Ascending aorta (tissue), 2 donors: Measurements from ENCODE around the gene LMO3. TPM values are rescaled to one million over a fixed set of nuclear protein-coding genes. Genes with fewer than 3 reads are reported as not detected.

Source experiments
- DNase-seq, 2 donors: peaks; one replicate each; pipeline ENCODE4 v3.0.0-alpha.2; 2019; ENCODE audit warnings: low spot score in 2 of 2
- H3K27ac ChIP-seq, 2 donors: fragments of 200-600 bp; sonication (generic); one replicate each; pipeline ENCODE4 v1.5.1; 2016 to 2017; ENCODE audit warnings: mild to moderate bottlenecking in 1 of 2
- H3K27me3 ChIP-seq: fragments of 200-600 bp; sonication (generic); one replicate; pipeline ENCODE4 v1.5.1; 2017
- H3K36me3 ChIP-seq, 2 donors: fragments of 200-600 bp; sonication (generic); one replicate each; pipeline ENCODE4 v1.5.1; 2016
- H3K4me1 ChIP-seq, 2 donors: fragments of 200-600 bp; sonication (generic); one replicate each; pipeline ENCODE4 v1.5.1; 2016 to 2017; ENCODE audit warnings: mild to moderate bottlenecking in 1 of 2
- H3K4me3 ChIP-seq, 2 donors: fragments of 200-600 bp; sonication (generic); one replicate each; pipeline ENCODE4 v1.5.1; 2016 to 2017; ENCODE audit warnings: mild to moderate bottlenecking in 1 of 2
- H3K9me3 ChIP-seq, 2 donors: fragments of 200-600 bp; sonication (generic); one replicate each; pipeline ENCODE4 v1.5.1; 2016
- intact Hi-C: fragments of 100-400 bp; cut with DNase I; formaldehyde crosslinking; loops from one replicate; pipeline ENCODE4 v1.15.1; 2023
- total RNA-seq: library from RNA; depleted of rRNA; stranded (reverse); fragments of >200 nt; gene quantifications from one replicate; pipeline ENCODE4 v1.1.0, GENCODE V29; 2016
- TF ChIP-seq, protein P1 (sequence below), 3 experiments: fragments of 200-600 bp in 2 of 3; fragments of 450-650 bp in 1 of 3; sonication (generic) in 2 of 3; IDR thresholded peaks; one replicate each; pipeline ENCODE4 v1.5.1; 2016 to 2019; ENCODE audit warnings: antibody characterized with exemption in 3 of 3, mild to moderate bottlenecking in 1 of 3, moderate library complexity in 1 of 3

Gene LMO3
- total RNA-seq, 1 donor from 2014 or later: 20.2 TPM

DNA sequence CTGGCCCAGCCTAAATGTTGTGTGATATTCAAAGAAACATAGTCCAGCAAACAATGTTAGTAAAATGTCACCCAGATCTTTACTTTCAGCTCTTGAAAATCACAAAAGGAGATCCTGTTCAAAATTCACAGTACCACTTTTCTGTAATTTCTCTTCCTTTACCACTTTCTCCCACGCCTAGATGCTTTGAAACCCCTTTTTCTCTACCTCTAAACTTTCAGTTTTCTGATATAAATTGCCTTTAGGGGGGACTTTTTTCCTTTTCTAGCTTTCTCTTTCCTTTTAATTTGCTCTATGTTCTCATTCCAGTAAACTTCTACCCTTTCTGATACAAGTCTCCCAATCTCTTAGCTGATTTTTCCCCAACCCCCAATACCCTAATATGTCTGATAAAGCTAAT is 101.8 kb downstream of the LMO3 start:
- H3K27me3 ChIP-seq: no peaks in the 10 kb centered on the region
- no peak for DNase-seq
- no peak overlapping the region for H3K27ac ChIP-seq
- intact Hi-C loops: no loop called here
- H3K4me1 ChIP-seq: no peaks in the 10 kb centered on the region
- H3K9me3 ChIP-seq: no peaks in the 10 kb centered on the region
- no peak overlapping the region for H3K4me3 ChIP-seq
- no peaks in the 10 kb centered on the region for H3K36me3 ChIP-seq
- TF ChIP-seq, protein P1, sequence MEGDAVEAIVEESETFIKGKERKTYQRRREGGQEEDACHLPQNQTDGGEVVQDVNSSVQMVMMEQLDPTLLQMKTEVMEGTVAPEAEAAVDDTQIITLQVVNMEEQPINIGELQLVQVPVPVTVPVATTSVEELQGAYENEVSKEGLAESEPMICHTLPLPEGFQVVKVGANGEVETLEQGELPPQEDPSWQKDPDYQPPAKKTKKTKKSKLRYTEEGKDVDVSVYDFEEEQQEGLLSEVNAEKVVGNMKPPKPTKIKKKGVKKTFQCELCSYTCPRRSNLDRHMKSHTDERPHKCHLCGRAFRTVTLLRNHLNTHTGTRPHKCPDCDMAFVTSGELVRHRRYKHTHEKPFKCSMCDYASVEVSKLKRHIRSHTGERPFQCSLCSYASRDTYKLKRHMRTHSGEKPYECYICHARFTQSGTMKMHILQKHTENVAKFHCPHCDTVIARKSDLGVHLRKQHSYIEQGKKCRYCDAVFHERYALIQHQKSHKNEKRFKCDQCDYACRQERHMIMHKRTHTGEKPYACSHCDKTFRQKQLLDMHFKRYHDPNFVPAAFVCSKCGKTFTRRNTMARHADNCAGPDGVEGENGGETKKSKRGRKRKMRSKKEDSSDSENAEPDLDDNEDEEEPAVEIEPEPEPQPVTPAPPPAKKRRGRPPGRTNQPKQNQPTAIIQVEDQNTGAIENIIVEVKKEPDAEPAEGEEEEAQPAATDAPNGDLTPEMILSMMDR (IDR thresholded peaks at IDR 0.05): no peak

DNA sequence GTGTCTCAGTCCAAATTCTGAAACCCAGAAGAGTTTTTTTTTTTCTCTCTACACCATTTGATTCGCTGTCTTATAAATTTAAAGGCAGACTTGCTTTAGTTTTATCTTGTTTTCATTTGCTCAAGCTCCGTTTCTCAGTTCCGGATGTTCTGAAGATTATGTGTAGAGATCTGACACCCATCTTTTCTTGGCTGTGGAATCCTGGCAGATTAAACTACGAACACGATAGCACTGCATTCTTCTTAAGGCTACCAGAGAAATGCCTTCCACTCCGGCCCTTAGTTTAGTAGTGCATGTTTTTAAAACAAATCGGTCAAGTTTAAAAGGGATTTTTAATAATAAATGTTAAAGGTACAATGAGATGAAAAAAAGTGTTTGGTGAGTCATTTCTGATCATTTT is 106.4 kb downstream of the LMO3 start:
- Histone ChIP-seq H3K9me3 (no peaks in the 10 kb centered on the region), H3K4me1 (no peaks in the 10 kb centered on the region), H3K27me3 (no peaks in the 10 kb centered on the region), H3K27ac (no peak overlapping the region), H3K36me3 (no peaks in the 10 kb centered on the region), H3K4me3 (no peak overlapping the region)
- no peak for DNase-seq
- TF ChIP-seq, protein P1 (IDR thresholded peaks at IDR 0.05): no peak
- intact Hi-C loops: no loop called here
